ENCODE measurements around the gene DCHS1. TPM values are rescaled to one million over a fixed set of nuclear protein-coding genes. Genes with fewer than 3 reads are reported as not detected.

The DCHS1 gene
- total and polyA plus RNA-seq, 4 donors: 0.68 to 8.9 (median 5.8) TPM

GRCh38 chr11:6628526-6628925 lies 27.1 kb downstream of the DCHS1 start:
- Histone ChIP-seq H3K9me3 (ENCODE audit: control insufficient read depth in 4 of 4, low read length in 3 of 4) (no peaks in the 10 kb centered on the region), H3K27me3 (ENCODE audit: control insufficient read depth in 4 of 4, insufficient read depth in 4 of 4, low read length in 3 of 4) (no peaks in the 10 kb centered on the region), H3K27ac (ENCODE audit: low read depth in 1 of 2, low read length in 2 of 2) (no peak overlapping the region), H3K4me3 (ENCODE audit: low read depth in 1 of 3, low read length in 3 of 3) (no peak overlapping the region), H3K9ac (ENCODE audit: low read depth in 1 of 2, low read length in 2 of 2) (no peak overlapping the region), H3K36me3 (ENCODE audit: control insufficient read depth in 4 of 4, insufficient read depth in 3 of 4, low read depth in 1 of 4, low read length in 3 of 4) (no peaks in the 10 kb centered on the region), H3K4me1 (ENCODE audit: control insufficient read depth in 4 of 4, insufficient read depth in 4 of 4, low read length in 3 of 4) (peaks cover 0 to 8% (median 1%) of the 10 kb centered on the region in 4 donors)
- no peak for TF ChIP-seq FOXA2 (IDR thresholded peaks at IDR 0.05)
- DNase-seq (ENCODE audit: low spot score): no peak
- 95% methylated on average over 4 of the region's 4 CpGs for WGBS

GRCh38 chr11:6627762-6628241 lies 27.8 kb downstream of the DCHS1 start:
- DNase-seq (ENCODE audit: low spot score): no peak
- Histone ChIP-seq H3K36me3 (ENCODE audit: control insufficient read depth in 4 of 4, insufficient read depth in 3 of 4, low read depth in 1 of 4, low read length in 3 of 4) (no peaks in the 10 kb centered on the region), H3K9me3 (ENCODE audit: control insufficient read depth in 4 of 4, low read length in 3 of 4) (no peaks in the 10 kb centered on the region), H3K4me1 (ENCODE audit: control insufficient read depth in 4 of 4, insufficient read depth in 4 of 4, low read length in 3 of 4) (peaks cover 0 to 8% (median 1%) of the 10 kb centered on the region in 4 donors), H3K27ac (ENCODE audit: low read depth in 1 of 2, low read length in 2 of 2) (no peak overlapping the region), H3K27me3 (ENCODE audit: control insufficient read depth in 4 of 4, insufficient read depth in 4 of 4, low read length in 3 of 4) (no peaks in the 10 kb centered on the region), H3K4me3 (ENCODE audit: low read depth in 1 of 3, low read length in 3 of 3) (no peak overlapping the region), H3K9ac (ENCODE audit: low read depth in 1 of 2, low read length in 2 of 2) (no peak overlapping the region)
- TF ChIP-seq YY1 (IDR thresholded peaks at IDR 0.05) (no peak), SP1 (IDR thresholded peaks at IDR 0.05) (no peak), HNF4G (IDR thresholded peaks at IDR 0.05) (no peak), TAF1 (conservative IDR thresholded peaks at IDR 0.05) (no peak), ZBTB33 (IDR thresholded peaks at IDR 0.05) (no peak), JUND (IDR thresholded peaks at IDR 0.05) (no peak), FOXA1 (IDR thresholded peaks at IDR 0.05) (no peak), NR2F2 (IDR thresholded peaks at IDR 0.05) (no peak), GABPA (IDR thresholded peaks at IDR 0.05 in 1 of 2, conservative IDR thresholded peaks at IDR 0.05 in 1 of 2) (no peak), REST (IDR thresholded peaks at IDR 0.05) (no peak)
- 71% methylated on average over 2 of the region's 2 CpGs for WGBS

GRCh38 chr11:6626971-6627761 lies 28.4 kb downstream of the DCHS1 start:
- no peak overlapping the region for H3K4me3 ChIP-seq (ENCODE audit: low read depth in 1 of 3, low read length in 3 of 3)
- no peak for DNase-seq (ENCODE audit: low spot score)
- peaks cover 0 to 8% (median 1%) of the 10 kb centered on the region in 4 donors for H3K4me1 ChIP-seq (ENCODE audit: control insufficient read depth in 4 of 4, insufficient read depth in 4 of 4, low read length in 3 of 4)
- 86% methylated on average over 19 of the region's 19 CpGs for WGBS
- H3K36me3 ChIP-seq (ENCODE audit: control insufficient read depth in 4 of 4, insufficient read depth in 3 of 4, low read depth in 1 of 4, low read length in 3 of 4): no peaks in the 10 kb centered on the region
- no peak overlapping the region for H3K27ac ChIP-seq (ENCODE audit: low read depth in 1 of 2, low read length in 2 of 2)
- no peak overlapping the region for H3K9ac ChIP-seq (ENCODE audit: low read depth in 1 of 2, low read length in 2 of 2)
- no peaks in the 10 kb centered on the region for H3K27me3 ChIP-seq (ENCODE audit: control insufficient read depth in 4 of 4, insufficient read depth in 4 of 4, low read length in 3 of 4)
- no peaks in the 10 kb centered on the region for H3K9me3 ChIP-seq (ENCODE audit: control insufficient read depth in 4 of 4, low read length in 3 of 4)
- TF ChIP-seq EGR1 (IDR thresholded peaks at IDR 0.05; ENCODE audit: low read depth in 2 of 2) (no peak), RXRA (IDR thresholded peaks at IDR 0.05) (no peak), SP1 (IDR thresholded peaks at IDR 0.05) (no peak), FOXA2 (IDR thresholded peaks at IDR 0.05) (no peak), TAF1 (conservative IDR thresholded peaks at IDR 0.05) (no peak), MAX (IDR thresholded peaks at IDR 0.05) (no peak), JUND (IDR thresholded peaks at IDR 0.05) (no peak), FOXA1 (IDR thresholded peaks at IDR 0.05) (no peak), HNF4A (conservative IDR thresholded peaks at IDR 0.05) (no peak), YY1 (IDR thresholded peaks at IDR 0.05) (no peak), ZBTB33 (IDR thresholded peaks at IDR 0.05) (no peak), ATF3 (IDR thresholded peaks at IDR 0.05) (no peak), GABPA (IDR thresholded peaks at IDR 0.05 in 1 of 2, conservative IDR thresholded peaks at IDR 0.05 in 1 of 2) (no peak), HNF4G (IDR thresholded peaks at IDR 0.05) (no peak), NR2F2 (IDR thresholded peaks at IDR 0.05) (no peak)
